Measurements from ENCODE around the gene AGTPBP1. TPM values are rescaled to one million over a fixed set of nuclear protein-coding genes. Genes with fewer than 3 reads are reported as not detected.

The AGTPBP1 gene
- total RNA-seq, 1 donor from 2014 or later: 117 TPM

DNA sequence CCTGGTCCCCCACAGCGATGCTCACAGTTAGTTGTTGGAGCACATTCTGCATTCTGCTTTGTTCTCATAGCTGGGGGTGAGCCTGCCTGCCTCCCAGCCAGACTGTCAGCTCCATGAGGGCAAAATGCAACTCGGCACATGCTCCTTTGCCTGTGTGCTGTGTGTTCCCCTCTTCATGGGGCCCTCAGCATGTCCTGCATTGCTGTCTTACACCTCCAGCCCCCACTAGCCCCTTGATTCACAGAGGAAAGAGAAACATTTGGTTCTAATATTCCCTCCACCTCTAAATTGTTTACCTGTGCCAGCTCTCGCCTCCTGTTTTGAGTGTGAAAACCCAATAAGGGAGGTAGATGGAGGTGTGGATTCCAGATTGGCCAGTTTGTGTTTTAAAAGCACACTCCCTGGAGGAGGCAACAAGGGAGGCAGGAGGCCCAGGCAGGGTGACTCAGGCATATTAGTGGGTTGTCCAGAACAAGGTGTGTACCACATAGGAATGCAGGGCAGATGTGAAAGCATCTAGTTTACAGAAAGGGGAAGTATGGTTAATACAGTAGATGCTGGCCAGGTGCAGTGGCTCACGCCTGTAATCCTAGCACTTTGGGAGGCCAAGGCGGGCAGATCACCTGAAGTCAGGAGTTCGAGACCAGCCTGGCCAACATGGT lies 224.6 kb downstream of the AGTPBP1 start:
- TF ChIP-seq, protein P1, sequence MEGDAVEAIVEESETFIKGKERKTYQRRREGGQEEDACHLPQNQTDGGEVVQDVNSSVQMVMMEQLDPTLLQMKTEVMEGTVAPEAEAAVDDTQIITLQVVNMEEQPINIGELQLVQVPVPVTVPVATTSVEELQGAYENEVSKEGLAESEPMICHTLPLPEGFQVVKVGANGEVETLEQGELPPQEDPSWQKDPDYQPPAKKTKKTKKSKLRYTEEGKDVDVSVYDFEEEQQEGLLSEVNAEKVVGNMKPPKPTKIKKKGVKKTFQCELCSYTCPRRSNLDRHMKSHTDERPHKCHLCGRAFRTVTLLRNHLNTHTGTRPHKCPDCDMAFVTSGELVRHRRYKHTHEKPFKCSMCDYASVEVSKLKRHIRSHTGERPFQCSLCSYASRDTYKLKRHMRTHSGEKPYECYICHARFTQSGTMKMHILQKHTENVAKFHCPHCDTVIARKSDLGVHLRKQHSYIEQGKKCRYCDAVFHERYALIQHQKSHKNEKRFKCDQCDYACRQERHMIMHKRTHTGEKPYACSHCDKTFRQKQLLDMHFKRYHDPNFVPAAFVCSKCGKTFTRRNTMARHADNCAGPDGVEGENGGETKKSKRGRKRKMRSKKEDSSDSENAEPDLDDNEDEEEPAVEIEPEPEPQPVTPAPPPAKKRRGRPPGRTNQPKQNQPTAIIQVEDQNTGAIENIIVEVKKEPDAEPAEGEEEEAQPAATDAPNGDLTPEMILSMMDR (IDR thresholded peaks at IDR 0.05; ENCODE audit: partially characterized antibody, unreplicated experiment): no peak
- H3K27me3 Mint-ChIP-seq (ENCODE audit: unreplicated experiment): no peaks in the 10 kb centered on the region
- peaks cover 5% of the 10 kb centered on the region for H3K9me3 Mint-ChIP-seq (ENCODE audit: unreplicated experiment)
- no peak overlapping the region for H3K4me3 Mint-ChIP-seq (ENCODE audit: unreplicated experiment)
- H3K36me3 Mint-ChIP-seq (ENCODE audit: unreplicated experiment): no peaks in the 10 kb centered on the region
- H3K4me1 Mint-ChIP-seq (ENCODE audit: low read depth, unreplicated experiment): peaks cover 16% of the 10 kb centered on the region
- no peak overlapping the region for H3K27ac Mint-ChIP-seq (ENCODE audit: unreplicated experiment)
- DNase-seq: no peak

DNA sequence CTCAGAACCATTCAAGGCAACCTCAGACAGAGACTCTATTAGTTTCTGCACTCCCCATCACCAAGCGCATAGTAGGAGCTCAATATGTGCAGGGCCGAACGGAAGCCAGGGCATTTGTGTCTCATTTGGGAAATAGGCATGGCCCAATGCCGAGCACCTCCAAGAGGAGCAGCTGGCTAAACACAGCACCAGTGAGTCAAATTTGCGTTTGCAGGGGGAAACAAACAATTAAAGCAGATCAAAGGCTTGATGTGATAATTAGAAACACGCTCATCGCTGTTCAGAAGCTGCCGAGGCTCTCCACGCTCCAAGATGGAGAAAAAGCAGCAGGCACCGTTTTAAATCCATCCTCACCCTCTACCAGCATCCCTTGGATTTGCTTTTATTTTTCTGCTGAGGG lies 225.3 kb downstream of the AGTPBP1 start:
- DNase-seq: no peak
- Mint-ChIP-seq H3K9me3 (ENCODE audit: unreplicated experiment) (peaks cover 4% of the 10 kb centered on the region), H3K36me3 (ENCODE audit: unreplicated experiment) (no peaks in the 10 kb centered on the region), H3K4me3 (ENCODE audit: unreplicated experiment) (no peak overlapping the region), H3K4me1 (ENCODE audit: low read depth, unreplicated experiment) (peaks cover 10% of the 10 kb centered on the region), H3K27ac (ENCODE audit: unreplicated experiment) (no peak overlapping the region), H3K27me3 (ENCODE audit: unreplicated experiment) (no peaks in the 10 kb centered on the region)
- TF ChIP-seq, protein P1 (IDR thresholded peaks at IDR 0.05; ENCODE audit: partially characterized antibody, unreplicated experiment): no peak

DNA sequence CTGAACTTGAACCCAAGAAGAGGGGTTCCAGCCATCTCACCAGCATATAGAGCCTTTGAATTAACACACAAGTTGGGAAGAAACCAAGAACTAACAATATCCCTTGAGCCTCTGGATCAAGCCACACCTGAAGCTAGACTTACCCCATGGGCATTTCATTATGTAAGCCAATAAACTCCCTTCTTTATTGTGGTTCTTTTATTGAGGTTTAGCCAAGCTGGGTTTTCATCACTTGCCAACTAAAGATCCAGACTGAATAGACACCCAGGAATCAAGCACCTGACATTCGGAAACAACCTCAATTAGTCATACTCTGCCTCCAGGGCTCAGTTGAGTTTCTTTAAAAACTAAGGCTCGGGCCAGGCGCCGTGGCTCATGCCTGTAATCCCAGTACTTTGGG lies 226.7 kb downstream of the AGTPBP1 start:
- Mint-ChIP-seq H3K27me3 (ENCODE audit: unreplicated experiment) (no peaks in the 10 kb centered on the region), H3K9me3 (ENCODE audit: unreplicated experiment) (peaks cover 1% of the 10 kb centered on the region), H3K27ac (ENCODE audit: unreplicated experiment) (no peak overlapping the region), H3K4me1 (ENCODE audit: low read depth, unreplicated experiment) (peaks cover 4% of the 10 kb centered on the region), H3K36me3 (ENCODE audit: unreplicated experiment) (no peaks in the 10 kb centered on the region), H3K4me3 (ENCODE audit: unreplicated experiment) (no peak overlapping the region)
- TF ChIP-seq, protein P1 (IDR thresholded peaks at IDR 0.05; ENCODE audit: partially characterized antibody, unreplicated experiment): no peak
- DNase-seq: no peak

DNA sequence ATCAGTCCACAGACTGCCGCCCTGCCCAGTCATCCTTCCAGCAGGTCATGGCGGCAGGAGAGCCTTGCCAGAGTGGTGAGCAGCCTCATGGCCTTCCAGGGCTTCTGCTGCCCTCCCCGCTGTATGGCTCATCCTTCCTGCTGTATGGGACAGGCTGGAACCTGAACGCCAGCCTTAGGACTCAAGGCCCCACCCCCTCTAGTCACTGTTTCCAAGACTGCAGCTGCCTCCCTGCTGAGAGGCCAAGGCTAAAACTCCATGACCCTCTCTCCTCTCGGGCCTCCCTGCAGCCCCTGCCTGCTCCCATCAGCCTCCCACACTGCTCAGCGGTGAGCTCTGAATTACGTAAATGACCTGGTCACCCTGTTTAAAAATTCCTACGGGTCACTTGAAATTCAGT lies 227.5 kb downstream of the AGTPBP1 start:
- peaks cover 1% of the 10 kb centered on the region for H3K9me3 Mint-ChIP-seq (ENCODE audit: unreplicated experiment)
- H3K27me3 Mint-ChIP-seq (ENCODE audit: unreplicated experiment): no peaks in the 10 kb centered on the region
- no peaks in the 10 kb centered on the region for H3K36me3 Mint-ChIP-seq (ENCODE audit: unreplicated experiment)
- TF ChIP-seq, protein P1 (IDR thresholded peaks at IDR 0.05; ENCODE audit: partially characterized antibody, unreplicated experiment): no peak
- H3K27ac Mint-ChIP-seq (ENCODE audit: unreplicated experiment): no peak overlapping the region
- DNase-seq: no peak
- no peak overlapping the region for H3K4me3 Mint-ChIP-seq (ENCODE audit: unreplicated experiment)
- H3K4me1 Mint-ChIP-seq (ENCODE audit: low read depth, unreplicated experiment): peaks cover 4% of the 10 kb centered on the region

DNA sequence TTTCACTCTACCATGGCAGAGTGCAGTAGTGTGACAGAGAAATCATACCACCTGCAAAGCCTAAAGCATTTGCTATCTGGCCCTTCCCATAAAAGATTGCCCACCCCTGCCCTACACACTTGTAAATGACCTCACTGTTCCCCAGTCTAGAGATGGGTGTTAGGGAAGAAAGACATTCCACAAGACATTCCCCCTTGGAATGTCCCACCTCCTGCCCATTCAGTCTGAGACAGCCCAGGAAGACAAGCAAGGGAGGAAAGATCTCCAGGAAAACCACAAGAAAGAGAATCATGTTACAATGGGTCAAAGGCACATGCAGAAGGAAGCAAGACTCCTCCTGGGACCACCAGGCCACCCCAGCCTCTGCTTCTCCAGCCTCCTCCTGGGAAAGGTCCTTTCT lies 230.0 kb downstream of the AGTPBP1 start:
- TF ChIP-seq, protein P1 (IDR thresholded peaks at IDR 0.05; ENCODE audit: partially characterized antibody, unreplicated experiment): no peak
- Mint-ChIP-seq H3K27ac (ENCODE audit: unreplicated experiment) (no peak overlapping the region), H3K27me3 (ENCODE audit: unreplicated experiment) (peaks cover 3% of the 10 kb centered on the region), H3K4me1 (ENCODE audit: low read depth, unreplicated experiment) (peaks cover 4% of the 10 kb centered on the region), H3K9me3 (ENCODE audit: unreplicated experiment) (no peaks in the 10 kb centered on the region), H3K36me3 (ENCODE audit: unreplicated experiment) (no peaks in the 10 kb centered on the region), H3K4me3 (ENCODE audit: unreplicated experiment) (no peak overlapping the region)
- DNase-seq: no peak
